ENCODE measurements around the gene NXNL1. TPM values are rescaled to one million over a fixed set of nuclear protein-coding genes. Genes with fewer than 3 reads are reported as not detected.
A peak's percentile ranks its signal among the peaks of the same experiment; 100 is the strongest.

NXNL1 gene
- total and polyA plus RNA-seq, 5 experiments from 2014 or later: not detected

DNA sequence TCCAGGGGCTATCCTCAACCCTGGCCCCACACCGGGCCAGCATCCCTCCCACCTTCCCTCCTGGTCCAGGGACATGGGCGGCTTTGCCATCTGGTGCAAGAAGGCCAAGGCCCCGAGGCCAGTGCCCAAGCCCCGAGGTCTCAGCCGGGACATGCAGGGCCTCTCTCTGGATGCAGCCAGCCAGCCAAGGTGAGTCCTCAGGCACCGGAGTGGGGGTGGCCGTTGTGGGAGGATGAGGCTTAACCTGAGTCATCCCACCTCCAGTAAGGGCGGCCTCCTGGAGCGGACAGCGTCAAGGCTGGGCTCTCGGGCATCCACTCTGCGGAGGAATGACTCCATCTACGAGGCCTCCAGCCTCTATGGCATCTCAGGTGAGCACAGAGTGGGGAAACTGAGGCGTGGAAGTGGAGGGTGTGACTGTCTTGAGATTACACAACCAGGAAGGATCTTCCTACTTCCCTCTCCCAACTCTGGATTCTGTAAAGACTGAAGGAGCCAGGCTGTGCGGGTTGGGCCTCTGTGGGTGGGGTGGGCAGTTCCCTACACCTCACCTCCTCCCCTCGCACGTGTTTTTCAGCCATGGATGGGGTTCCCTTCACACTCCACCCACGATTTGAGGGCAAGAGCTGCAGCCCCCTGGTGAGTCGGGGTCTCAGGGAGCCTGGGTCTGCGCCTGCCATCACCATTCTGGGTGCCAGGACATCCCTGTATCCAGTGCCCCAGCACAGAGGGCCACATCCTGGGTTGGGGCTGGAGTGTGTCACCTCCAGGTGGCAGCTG is 37.1 kb downstream of the NXNL1 start:
- peaks cover 12 to 37% (median 24%) of the 10 kb centered on the region in 4 donors for H3K4me1 Mint-ChIP-seq
- POLR2A ChIA-PET: interaction anchor here (0.6 to 0.7 kb wide), 3 partner anchors 19 to 775 kb away, joined by 3 to 7 read pairs (median 4); no protein-coding TSS in a partner anchor
- H3K36me3 Mint-ChIP-seq: peaks cover 0 to 6% (median 2%) of the 10 kb centered on the region in 3 donors
- H3K4me3 Mint-ChIP-seq: no peak overlapping the region
- no peaks in the 10 kb centered on the region for H3K27me3 Mint-ChIP-seq
- no peak for DNase-seq
- H3K9me3 Mint-ChIP-seq: no peaks in the 10 kb centered on the region
- peak overlapping the region in 1 of 10 donors; percentile 44 for H3K27ac Mint-ChIP-seq
- ATAC-seq: no peak

DNA sequence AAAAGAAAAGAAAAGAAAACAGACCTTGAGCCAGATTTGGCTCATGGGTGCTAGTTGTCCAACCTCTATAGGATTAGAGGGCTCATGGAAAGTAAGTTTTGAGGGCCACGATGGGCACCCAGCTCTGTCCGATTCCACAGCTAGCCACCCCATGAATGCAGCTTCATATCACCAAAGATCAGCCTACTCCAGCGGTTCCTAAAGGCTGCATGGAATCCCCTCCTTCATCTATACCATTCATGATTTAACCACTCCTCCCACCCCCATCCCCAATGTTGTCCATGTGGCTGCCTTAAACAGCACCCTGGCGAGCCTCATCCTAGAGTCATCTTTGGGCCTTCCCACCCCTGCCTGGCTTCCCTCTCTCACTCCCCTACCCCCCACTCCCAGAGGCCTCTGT is 38.8 kb downstream of the NXNL1 start:
- Mint-ChIP-seq H3K27me3 (no peaks in the 10 kb centered on the region), H3K36me3 (peaks cover 0 to 6% (median 2%) of the 10 kb centered on the region in 3 donors), H3K4me3 (peak overlapping the region in 4 of 10 donors; percentile 8 to 52 (median 29)), H3K4me1 (peaks cover 12 to 37% (median 25%) of the 10 kb centered on the region in 4 donors), H3K9me3 (no peaks in the 10 kb centered on the region), H3K27ac (peak overlapping the region in 2 of 10 donors; percentile 20 to 46)
- DNase-seq (no peak), ATAC-seq (no peak)
- POLR2A ChIA-PET: interaction anchor here (0.6 kb wide), 2 partner anchors 238 to 416 kb away, joined by 3 read pairs; no protein-coding TSS in a partner anchor

DNA sequence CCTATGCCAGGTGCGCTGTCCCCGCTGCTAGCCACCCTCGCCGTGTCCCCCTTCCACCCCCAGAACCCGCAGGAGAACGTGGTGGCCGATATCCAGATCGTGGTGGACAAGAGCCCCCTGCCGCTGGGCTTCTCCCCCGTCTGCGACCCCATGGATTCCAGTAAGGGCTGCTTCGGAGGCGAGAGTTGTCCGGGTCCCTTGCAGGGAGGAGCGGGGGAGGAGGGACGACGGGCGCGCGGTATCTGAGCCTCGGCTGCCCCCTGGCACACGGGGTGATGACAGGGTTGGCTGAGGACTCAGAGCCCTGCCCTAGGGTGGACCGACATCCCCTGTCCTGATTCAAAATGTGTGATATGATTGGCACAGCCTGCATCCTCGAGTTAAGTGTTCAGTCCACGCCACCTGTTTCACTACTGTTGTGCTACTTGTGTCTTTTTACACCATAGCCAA is 40.2 kb downstream of the NXNL1 start:
- Mint-ChIP-seq H3K36me3 (peaks cover 0 to 9% (median 2%) of the 10 kb centered on the region in 3 donors), H3K27ac (peak overlapping the region in 8 of 10 donors; percentile 43 to 95 (median 85)), H3K4me1 (peaks cover 13 to 37% (median 25%) of the 10 kb centered on the region in 4 donors), H3K9me3 (no peaks in the 10 kb centered on the region), H3K27me3 (no peaks in the 10 kb centered on the region), H3K4me3 (peak overlapping the region; percentile 78 to 96 (median 93))
- ATAC-seq (peak in 1 of 2 donors; percentile 23), DNase-seq (peak in 4 of 10 donors; percentile 17 to 25 (median 21))
- POLR2A ChIA-PET: interaction anchor here (0.7 to 3.3 kb wide), 6 partner anchors 9 to 115 kb away, joined by 3 to 29 read pairs (median 4); partner anchors contain the start of genes BST2 and MRPL34

DNA sequence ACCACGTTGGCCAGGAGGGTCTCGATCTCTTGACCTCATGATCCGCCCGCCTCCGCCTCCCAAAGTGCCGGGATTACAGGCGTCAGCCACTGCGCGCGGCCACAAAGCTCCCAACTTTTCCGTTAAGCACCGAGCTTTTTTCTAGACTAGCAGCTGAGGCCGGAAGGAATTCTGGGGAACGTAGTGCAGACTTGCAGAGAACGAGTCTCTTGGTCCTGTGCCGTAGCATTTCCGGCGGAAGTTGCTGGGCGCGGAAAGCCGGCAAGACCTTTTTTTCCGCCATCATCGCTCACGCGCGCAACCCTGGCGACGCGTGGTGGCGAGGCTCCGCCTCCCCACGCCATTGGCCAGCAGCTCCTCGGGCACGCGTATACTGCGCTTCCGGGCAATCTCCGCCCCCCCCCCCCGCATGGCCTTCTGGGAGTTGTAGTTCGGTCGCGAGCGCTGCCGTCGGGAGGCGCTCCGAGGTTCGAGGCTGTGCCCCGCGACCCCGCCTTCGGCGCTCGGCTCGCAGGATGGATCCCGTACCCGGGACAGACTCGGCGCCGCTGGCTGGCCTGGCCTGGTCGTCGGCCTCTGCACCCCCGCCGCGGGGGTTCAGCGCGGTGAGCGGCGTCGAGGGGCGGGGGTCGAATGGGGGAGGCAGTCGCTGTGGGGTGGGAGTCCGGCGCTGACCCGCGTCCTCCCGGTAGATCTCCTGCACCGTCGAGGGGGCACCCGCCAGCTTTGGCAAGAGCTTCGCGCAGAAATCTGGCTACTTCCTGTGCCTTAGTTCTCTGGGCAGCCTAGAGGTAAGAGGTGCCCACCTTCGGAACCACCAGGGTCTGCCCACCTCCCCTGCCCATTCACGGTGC is 40.9 kb downstream of the NXNL1 start, which contains the start of gene MVB12A:
Gene MVB12A, plus strand, starts transcription at position 427 of the 854 bp plus-strand sequence. Its CDS starts 89 bp downstream, at position 516.
- ATAC-seq (peak; percentile 92 to 95), DNase-seq (peak; percentile 85 to 98 (median 95))
- Mint-ChIP-seq H3K4me1 (peaks cover 13 to 34% (median 26%) of the 10 kb centered on the region in 4 donors), H3K4me3 (peak within 1 kb of the TSS; percentile 87 to 96 (median 94)), H3K36me3 (peaks cover 0 to 14% (median 5%) of the 10 kb centered on the region in 3 donors), H3K27me3 (no peaks in the 10 kb centered on the region), H3K9me3 (no peaks in the 10 kb centered on the region), H3K27ac (peak within 1 kb of the TSS; percentile 75 to 95 (median 92))
- POLR2A ChIA-PET: interaction anchor here (0.5 to 3.3 kb wide), 13 partner anchors 9 to 909 kb away, joined by 3 to 29 read pairs (median 4); partner anchors contain the start of genes ANO8, BST2, DDA1 and MRPL34

DNA sequence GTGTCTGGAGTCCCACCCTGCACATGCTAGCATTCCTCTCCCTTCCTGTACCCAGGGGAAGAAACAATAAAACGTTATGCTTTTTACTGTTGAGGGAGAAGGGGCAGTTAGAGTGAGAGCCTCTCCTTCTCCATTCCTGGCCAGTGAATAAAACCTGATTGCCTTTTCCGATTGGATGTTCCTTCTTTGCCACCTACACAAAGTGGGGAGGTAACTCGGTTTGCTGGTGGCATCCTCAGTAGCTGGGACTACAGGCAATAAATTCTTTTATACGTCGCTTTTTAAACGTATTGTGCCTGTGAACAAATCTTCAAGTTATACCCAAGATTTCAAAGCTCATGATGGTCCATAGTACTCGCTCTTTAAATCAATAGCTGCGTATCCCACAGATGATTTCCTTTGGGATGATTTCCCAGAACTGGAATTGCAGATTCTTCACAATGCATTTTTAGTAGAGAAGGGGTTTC is 41.5 kb downstream of the NXNL1 start:
- peaks cover 13 to 28% (median 22%) of the 10 kb centered on the region in 4 donors for H3K4me1 Mint-ChIP-seq
- POLR2A ChIA-PET: interaction anchor here (0.5 to 3.3 kb wide), 13 partner anchors 10 to 910 kb away, joined by 3 to 29 read pairs (median 4); partner anchors contain the start of genes ANO8, BST2, DDA1 and MRPL34
- DNase-seq (peak in 1 of 10 donors; percentile 7), ATAC-seq (no peak)
- H3K27ac Mint-ChIP-seq: peak overlapping the region; percentile 75 to 95 (median 92)
- peak overlapping the region; percentile 87 to 96 (median 94) for H3K4me3 Mint-ChIP-seq
- peaks cover 0 to 21% (median 5%) of the 10 kb centered on the region in 3 donors for H3K36me3 Mint-ChIP-seq
- no peaks in the 10 kb centered on the region for H3K9me3 Mint-ChIP-seq
- no peaks in the 10 kb centered on the region for H3K27me3 Mint-ChIP-seq

DNA sequence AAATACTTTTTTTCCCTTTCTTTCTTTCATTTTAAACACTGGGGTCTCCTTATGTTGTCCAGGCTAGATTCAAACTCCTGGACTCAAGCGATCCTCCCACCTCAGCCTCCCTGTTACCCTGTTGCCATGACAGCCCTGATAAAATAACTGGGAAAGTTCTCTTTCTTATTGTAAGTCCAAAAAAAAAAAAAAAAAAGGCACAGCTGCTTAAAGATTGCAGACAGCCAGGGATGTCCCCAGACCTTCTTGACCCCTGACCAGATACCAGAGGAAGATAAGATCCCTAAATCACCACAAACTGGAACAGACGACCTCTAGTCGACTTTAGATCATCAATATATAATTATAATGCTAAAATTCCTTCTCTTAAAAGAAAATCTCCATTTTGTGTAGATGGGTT is 42.0 kb downstream of the NXNL1 start:
- no peak for ATAC-seq
- Mint-ChIP-seq H3K36me3 (peaks cover 0 to 26% (median 5%) of the 10 kb centered on the region in 3 donors), H3K27me3 (no peaks in the 10 kb centered on the region), H3K4me3 (peak overlapping the region; percentile 87 to 96 (median 94)), H3K27ac (peak overlapping the region in 4 of 10 donors; percentile 9 to 95 (median 92)), H3K4me1 (peaks cover 13 to 25% (median 21%) of the 10 kb centered on the region in 4 donors), H3K9me3 (no peaks in the 10 kb centered on the region)
- no peak for DNase-seq
- POLR2A ChIA-PET: interaction anchor here (0.8 to 3.3 kb wide), 5 partner anchors 13 to 294 kb away, joined by 3 to 29 read pairs (median 4); partner anchors contain the start of gene BST2

DNA sequence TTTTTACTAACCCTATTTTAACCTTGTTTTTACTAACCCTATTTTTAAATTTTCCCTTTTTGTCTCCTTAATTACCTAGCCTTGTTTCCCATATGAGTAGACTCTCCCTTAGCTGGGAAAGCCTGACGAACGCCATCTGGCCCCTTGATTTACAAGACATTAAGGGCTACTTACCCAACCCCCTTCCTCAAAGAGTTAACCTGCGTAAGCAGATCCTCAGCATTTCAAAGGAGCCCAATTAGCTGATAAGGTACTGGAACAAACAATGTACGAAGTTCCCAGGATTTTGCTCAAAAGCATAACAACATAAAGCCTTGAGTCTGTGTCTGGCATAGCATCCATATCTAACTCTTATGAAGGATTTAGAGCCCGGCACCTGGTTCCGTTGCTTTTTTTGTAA is 45.6 kb downstream of the NXNL1 start:
- Mint-ChIP-seq H3K4me1 (peaks cover 8 to 24% (median 21%) of the 10 kb centered on the region in 4 donors), H3K27me3 (no peaks in the 10 kb centered on the region), H3K36me3 (peaks cover 0 to 43% (median 8%) of the 10 kb centered on the region in 3 donors), H3K27ac (peak overlapping the region in 1 of 10 donors; percentile 62), H3K4me3 (no peak overlapping the region), H3K9me3 (no peaks in the 10 kb centered on the region)
- POLR2A ChIA-PET: no interaction called here
- DNase-seq: no peak
- no peak for ATAC-seq

DNA sequence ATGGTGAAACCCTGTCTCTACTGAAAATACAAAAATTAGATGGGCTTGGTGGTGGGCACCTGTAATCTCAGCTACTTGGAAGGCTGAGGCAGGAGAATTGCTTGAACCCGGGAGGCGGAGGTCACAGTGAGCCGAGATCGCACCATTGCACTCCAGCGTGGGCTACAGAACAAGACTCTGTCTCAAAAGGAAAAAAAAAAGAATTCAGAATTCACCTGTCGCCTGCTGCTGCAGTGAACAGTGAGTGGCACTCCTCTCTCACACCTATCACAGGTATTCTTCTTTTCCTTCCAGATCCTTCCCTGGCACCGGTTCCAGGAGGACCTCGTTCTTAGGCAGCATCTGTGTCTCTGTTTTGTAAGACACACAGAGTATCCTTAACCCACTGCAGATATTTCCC is 46.6 kb downstream of the NXNL1 start:
- H3K9me3 Mint-ChIP-seq: no peaks in the 10 kb centered on the region
- POLR2A ChIA-PET: no interaction called here
- H3K36me3 Mint-ChIP-seq: peaks cover 0 to 43% (median 8%) of the 10 kb centered on the region in 3 donors
- no peak overlapping the region for H3K4me3 Mint-ChIP-seq
- peaks cover 3 to 20% (median 14%) of the 10 kb centered on the region in 4 donors for H3K4me1 Mint-ChIP-seq
- ATAC-seq (no peak), DNase-seq (no peak)
- H3K27me3 Mint-ChIP-seq: no peaks in the 10 kb centered on the region
- H3K27ac Mint-ChIP-seq: no peak overlapping the region

DNA sequence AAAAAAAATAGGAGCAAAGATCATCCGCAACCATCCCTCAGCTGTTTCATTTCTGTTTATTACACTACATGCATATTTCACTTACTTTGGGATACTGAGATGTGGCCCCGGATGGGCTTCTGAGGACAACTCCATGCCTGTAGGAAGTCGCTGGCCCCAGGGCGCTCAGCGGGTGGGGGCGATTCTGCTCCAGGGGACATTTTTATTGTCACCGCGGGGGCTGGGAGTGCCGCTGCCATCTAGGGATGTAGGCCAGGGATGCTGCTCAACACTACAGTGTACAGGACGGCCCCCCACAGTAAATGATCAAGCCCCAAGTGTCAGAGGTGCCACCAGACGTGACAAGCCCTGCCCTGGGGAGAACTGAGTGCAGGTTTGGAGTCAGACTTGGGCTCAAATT is 48.9 kb downstream of the NXNL1 start:
- Mint-ChIP-seq H3K27ac (peak overlapping the region in 1 of 10 donors; percentile 39), H3K27me3 (no peaks in the 10 kb centered on the region), H3K36me3 (peaks cover 0 to 43% (median 8%) of the 10 kb centered on the region in 3 donors), H3K9me3 (no peaks in the 10 kb centered on the region), H3K4me1 (peaks cover 8 to 31% (median 21%) of the 10 kb centered on the region in 4 donors), H3K4me3 (no peak overlapping the region)
- POLR2A ChIA-PET: interaction anchor here (1.1 kb wide), 1 partner anchor 20 kb away, joined by 3 read pairs; no protein-coding TSS in a partner anchor
- ATAC-seq (no peak), DNase-seq (no peak)

DNA sequence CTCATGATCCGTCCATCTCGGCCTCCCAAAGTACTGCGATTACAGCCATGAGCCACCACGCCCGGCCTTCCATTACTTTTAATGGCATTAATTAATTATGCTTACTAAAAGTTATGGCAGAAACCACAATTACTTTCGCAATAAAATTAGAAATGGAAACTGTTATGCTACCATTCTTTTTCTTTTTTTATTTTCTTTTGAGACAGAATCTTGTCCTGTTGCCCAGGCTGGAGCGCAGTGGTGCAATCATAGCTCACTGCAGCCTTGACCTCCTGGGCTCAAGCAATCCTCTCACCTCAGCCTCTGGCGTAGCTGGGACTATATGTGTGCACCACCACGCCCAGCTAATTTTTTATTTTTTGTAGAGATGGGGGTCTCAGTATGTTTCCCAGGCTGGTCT is 50.7 kb downstream of the NXNL1 start:
- POLR2A ChIA-PET: interaction anchor here (0.6 to 0.7 kb wide), 2 partner anchors 451 to 523 kb away, joined by 3 read pairs; no protein-coding TSS in a partner anchor
- Mint-ChIP-seq H3K36me3 (peaks cover 0 to 34% (median 6%) of the 10 kb centered on the region in 3 donors), H3K27me3 (no peaks in the 10 kb centered on the region)

DNA sequence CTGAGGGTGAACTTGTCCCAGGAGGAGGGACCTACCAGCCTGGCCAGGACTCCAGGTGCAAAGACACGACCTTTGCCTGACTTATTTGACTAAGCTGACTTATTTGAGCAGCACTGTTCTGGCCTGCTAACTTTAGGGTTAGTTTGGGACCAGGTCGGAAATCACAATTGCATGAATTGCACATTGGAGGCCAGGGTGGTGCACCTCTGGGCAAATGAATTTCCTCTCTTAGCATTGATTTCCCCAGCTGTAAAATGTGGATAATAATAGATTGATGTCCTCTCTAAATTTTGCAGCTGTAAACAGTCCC is 53.9 kb downstream of the NXNL1 start:
- Mint-ChIP-seq H3K9me3 (no peaks in the 10 kb centered on the region), H3K4me3 (peak overlapping the region; percentile 87 to 99 (median 96)), H3K4me1 (peaks cover 20 to 46% (median 39%) of the 10 kb centered on the region in 4 donors), H3K27ac (peak overlapping the region; percentile 93 to 97 (median 96)), H3K27me3 (no peaks in the 10 kb centered on the region), H3K36me3 (peaks cover 0 to 19% (median 4%) of the 10 kb centered on the region in 3 donors)
- POLR2A ChIA-PET: interaction anchor here (4.5 kb wide), 1 partner anchor 13 kb away, joined by 29 read pairs; the partner anchor contains the start of gene MVB12A
- ATAC-seq (no peak), DNase-seq (no peak)

More for the DNA sequence above, 50.7 kb downstream of the NXNL1 start:
- H3K4me1 Mint-ChIP-seq: peaks cover 11 to 38% (median 31%) of the 10 kb centered on the region in 4 donors
- DNase-seq: no peak
- H3K9me3 Mint-ChIP-seq: no peaks in the 10 kb centered on the region
- no peak overlapping the region for H3K27ac Mint-ChIP-seq
- no peak for ATAC-seq
- no peak overlapping the region for H3K4me3 Mint-ChIP-seq

Data from naive thymus-derived CD8-positive, alpha-beta T cell (primary cell).